Kidney (tissue), 14 donors: Measurements from ENCODE around the gene MIEF1. TPM values are rescaled to one million over a fixed set of nuclear protein-coding genes. Genes with fewer than 3 reads are reported as not detected.

Source experiments
- DNase-seq, 5 donors: peaks; one replicate each; pipeline ENCODE4 v3.0.0-alpha.2; 2013 to 2020
- FAIRE-seq: peaks from 2 replicates; lab custom pipeline; 2012; peaks lifted over from hg19 to GRCh38; lab: Jason Lieb, UNC
- H3K27ac ChIP-seq, 2 donors: one replicate each; pipeline ENCODE4 v1.7.0; 2013; ENCODE audit warnings: low read depth in 2 of 2, low read length in 2 of 2, inconsistent platforms in 1 of 2
- H3K27me3 ChIP-seq: one replicate; pipeline ENCODE4 v1.7.1; 2013; ENCODE audit warnings: low read length, inconsistent platforms; ENCODE audit not compliant: control insufficient read depth, insufficient read depth
- H3K36me3 ChIP-seq, 3 donors: one replicate each; pipeline versions ENCODE4 v1.7.0 to v1.7.1; 2013; ENCODE audit warnings: low read length in 3 of 3, control low read depth in 1 of 3, inconsistent platforms in 1 of 3; ENCODE audit not compliant: insufficient read depth in 3 of 3, control insufficient read depth in 2 of 3
- H3K4me1 ChIP-seq, 3 donors: one replicate each; pipeline versions ENCODE4 v1.7.0 to v1.7.1; 2013; ENCODE audit warnings: low read length in 3 of 3, inconsistent platforms in 1 of 3, low read depth in 1 of 3; ENCODE audit not compliant: control insufficient read depth in 2 of 3, insufficient read depth in 2 of 3
- H3K4me3 ChIP-seq, 3 donors: one replicate each; pipeline versions ENCODE4 v1.7.0 to v1.8.1; 2013; ENCODE audit warnings: low read length in 3 of 3, control low read depth in 1 of 3, inconsistent platforms in 1 of 3
- H3K9ac ChIP-seq, 3 donors: one replicate each; pipeline versions ENCODE4 v1.7.0 to v1.7.1; 2013; ENCODE audit warnings: low read length in 3 of 3, control low read depth in 1 of 3, inconsistent platforms in 1 of 3
- H3K9me3 ChIP-seq, 3 donors: one replicate each; pipeline versions ENCODE4 v1.7.0 to v1.7.1; 2013; ENCODE audit warnings: low read length in 3 of 3, control low read depth in 1 of 3, inconsistent platforms in 1 of 3; ENCODE audit not compliant: control insufficient read depth in 2 of 3, insufficient read depth in 1 of 3
- CTCF ChIP-seq: IDR thresholded peaks from 3 replicates; pipeline ENCODE4 v1.5.1; 2012; ENCODE audit warnings: mild to moderate bottlenecking, moderate library complexity, borderline replicate concordance; ENCODE audit not compliant: insufficient read depth; ENCODE audit errors: extremely low read depth
- intact Hi-C: fragments of 100-400 bp; cut with DNase I; formaldehyde crosslinking; loops from one replicate; pipeline ENCODE4 v1.11.1; 2022
- polyA plus RNA-seq: library from polyadenylated mRNA; stranded (reverse); fragments of 350-450 nt; fragmentation: Illumina TruSeq; extraction: RNeasy Lipid Tissue Mini Kit (QIAGEN cat#74804); gene quantifications from one replicate; pipeline ENCODE4 v1.2.3, GENCODE V29; 2014; ENCODE audit warnings: low read depth, low replicate concordance; ENCODE audit not compliant: insufficient read depth
- total RNA-seq: library from RNA; stranded (reverse); fragmentation: NEBNext Ultra II Directional; extraction: Animal tissue kit (Norgen Biotek cat#: 25700); gene quantifications from one replicate; pipeline ENCODE4 v1.2.1, GENCODE V29; 2021
- donor health status: control.
- donor health status: control.
- donor health status: control.
- donor health status: control.
- donor health status: control.
- donor health status: DM: yes; HTN: yes; CAD: no.
- donor health status: Normal renal cell carcinoma (clear cell type).

MIEF1 gene
- total and polyA plus RNA-seq, 2 donors from 2014 or later, result 13.0 to 27.9 TPM

- intact Hi-C loops, result loop anchor here (10.0 kb wide), 1 partner anchor 491 kb away; no protein-coding TSS in a partner anchor
- Histone ChIP-seq H3K9ac (no peak overlapping the region), H3K4me3 (no peak overlapping the region), H3K9me3 (no peaks in the 10 kb centered on the region), H3K27me3 (no peaks in the 10 kb centered on the region), H3K36me3 (peaks cover 0 to 7% (median 2%) of the 10 kb centered on the region in 3 donors), H3K4me1 (peaks cover 0 to 30% (median 20%) of the 10 kb centered on the region in 3 donors), H3K27ac (no peak overlapping the region)
- peak in 2 of 5 donors; percentile 71 to 78 for DNase-seq
- FAIRE-seq, result no peak
- TF ChIP-seq CTCF, result no peak
These were observed 32.0 kb downstream of the MIEF1 start for GRCh38 chr22:39534092-39534506.

GRCh38 chr22:39534591-39535356 lies 32.7 kb downstream of the MIEF1 start:
- no peaks in the 10 kb centered on the region for H3K9me3 ChIP-seq
- peaks cover 0 to 3% (median 0%) of the 10 kb centered on the region in 3 donors for H3K36me3 ChIP-seq
- no peak for FAIRE-seq
- intact Hi-C loops, result loop anchor here (10.0 kb wide), 1 partner anchor 490 kb away; no protein-coding TSS in a partner anchor
- no peak overlapping the region for H3K4me3 ChIP-seq
- peaks cover 0 to 24% (median 16%) of the 10 kb centered on the region in 3 donors for H3K4me1 ChIP-seq
- no peaks in the 10 kb centered on the region for H3K27me3 ChIP-seq
- DNase-seq, result peak; percentile 90 to 94 (median 92)
- TF ChIP-seq CTCF, result peak; percentile 96
- H3K9ac ChIP-seq, result no peak overlapping the region
- no peak overlapping the region for H3K27ac ChIP-seq

GRCh38 chr22:39535357-39535725 lies 33.3 kb downstream of the MIEF1 start:
- peak in 2 of 5 donors; percentile 77 to 79 for DNase-seq
- no peaks in the 10 kb centered on the region for H3K27me3 ChIP-seq
- H3K4me1 ChIP-seq, result peaks cover 0 to 18% (median 13%) of the 10 kb centered on the region in 3 donors
- H3K9me3 ChIP-seq, result no peaks in the 10 kb centered on the region
- no peak overlapping the region for H3K27ac ChIP-seq
- no peak overlapping the region for H3K9ac ChIP-seq
- no peak overlapping the region for H3K4me3 ChIP-seq
- H3K36me3 ChIP-seq, result no peaks in the 10 kb centered on the region
- FAIRE-seq, result no peak
- intact Hi-C loops, result loop anchor here (10.0 kb wide), 1 partner anchor 489 kb away; no protein-coding TSS in a partner anchor
- TF ChIP-seq CTCF, result no peak
